DMS79 (cell line): ENCODE measurements around the gene MRPL2.
"Not testable (repeated sequence)": the region's sequence is repeated elsewhere in the genome, so short reads cannot be mapped to it uniquely, and the experiment has no call there.

Source experiments
- DNase-seq: peaks from one replicate; lab custom pipeline; 2025; lab: John Stamatoyannopoulos, UW

MRPL2 gene

DNA sequence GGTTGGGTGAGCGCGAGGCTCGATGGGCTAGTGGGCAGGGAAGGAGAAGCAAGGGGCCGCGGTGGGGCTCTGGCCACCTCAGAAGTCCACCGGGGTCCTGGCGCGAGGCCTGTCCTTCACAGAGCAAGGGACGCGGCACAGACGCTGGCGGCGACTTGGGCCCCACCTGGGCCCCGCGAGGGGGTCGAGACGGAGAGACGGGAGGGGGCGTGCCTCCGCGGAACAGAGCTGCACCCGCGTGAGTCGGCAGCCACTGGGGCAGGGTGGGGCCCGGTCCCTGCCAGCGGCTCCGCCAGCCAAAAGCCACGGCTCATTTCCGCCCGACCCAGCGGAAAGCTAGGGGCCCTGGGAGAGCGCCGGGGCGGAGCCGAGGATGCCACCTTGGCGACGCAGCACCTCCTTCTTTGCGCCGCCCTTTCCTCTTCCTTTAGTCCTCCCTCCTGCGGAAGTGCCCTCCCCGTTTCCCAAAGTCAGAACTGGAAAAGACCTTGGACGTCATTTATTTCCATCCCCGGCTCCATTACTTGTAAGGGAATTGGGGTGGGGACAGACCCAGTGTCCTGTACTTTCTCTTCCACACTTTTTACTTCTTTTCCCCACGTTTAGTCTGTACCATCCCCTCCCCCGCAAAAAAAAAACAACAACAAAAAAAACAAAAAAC is 5.6 kb downstream of the MRPL2 start, which contains the start of gene CUL7:
TSS of gene CUL7 (minus strand) at position 307 of the 661 bp plus-strand sequence. CDS start 1,063 bp downstream, outside the sequence.
- peak; percentile 94 for DNase-seq

DNA sequence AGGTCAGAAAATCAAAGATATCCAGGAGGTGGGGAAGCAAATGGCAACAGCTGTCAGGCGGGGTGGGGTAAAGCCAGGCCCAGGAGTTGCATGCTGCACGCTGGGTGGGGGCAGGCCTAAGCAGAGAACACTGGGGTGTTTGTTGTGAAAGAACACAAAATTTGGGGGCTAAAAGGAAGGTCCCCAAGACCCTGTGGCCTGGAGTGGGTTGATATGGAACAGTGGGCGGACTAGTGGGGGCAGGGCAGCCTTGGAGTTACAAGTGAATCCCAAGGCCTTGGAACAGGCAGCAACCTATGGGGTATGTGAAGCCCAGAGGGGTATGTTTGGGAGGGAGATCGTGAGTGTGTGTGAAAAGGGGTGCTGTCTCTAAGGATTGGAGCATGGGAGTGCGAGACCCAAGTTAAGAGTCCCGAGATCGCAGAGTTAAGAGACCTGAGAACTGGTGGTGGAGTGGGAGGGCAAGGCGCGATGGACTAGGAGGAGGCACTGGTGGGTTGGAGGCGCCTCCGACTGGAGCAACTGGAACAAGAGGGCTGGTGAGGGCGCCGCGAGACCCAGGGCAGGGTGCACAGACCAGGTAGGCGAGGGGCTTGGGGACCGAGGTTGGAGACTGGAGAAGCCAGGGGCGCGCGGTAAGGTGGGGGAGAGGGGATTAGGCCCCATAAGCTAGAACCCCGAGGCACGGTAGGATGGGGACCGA is 6.2 kb downstream of the MRPL2 start:
- DNase-seq: no peak

DNA sequence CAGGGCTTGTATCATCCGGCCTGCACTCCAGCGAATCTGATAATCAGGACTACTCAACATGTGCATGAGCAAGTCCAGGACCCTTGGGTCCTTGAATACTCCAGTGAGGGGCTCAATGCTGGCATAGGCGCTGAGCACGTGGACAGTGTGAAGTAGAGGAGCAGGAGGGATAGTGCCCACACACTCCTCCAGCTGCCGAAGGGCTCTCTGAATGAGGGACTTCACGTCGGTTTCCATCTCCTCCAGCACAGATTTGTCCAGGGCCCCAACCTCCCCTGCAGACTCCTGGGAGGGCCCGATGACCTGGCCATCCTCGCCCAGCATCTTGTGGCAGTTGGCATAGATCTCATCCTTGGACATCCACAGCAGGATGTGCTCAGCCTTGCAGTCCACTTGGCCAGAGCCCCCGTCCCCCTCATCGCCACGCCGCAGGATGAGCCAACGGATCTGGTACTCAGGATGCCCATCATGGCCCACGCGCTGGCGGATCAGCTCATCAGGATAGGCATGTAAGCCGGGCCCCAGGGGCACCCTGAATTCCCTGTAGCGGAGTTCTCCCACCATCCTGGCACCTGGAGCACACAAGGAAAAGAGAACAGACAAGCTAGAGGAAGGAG is 6.9 kb downstream of the MRPL2 start:
- DNase-seq: no peak

DNA sequence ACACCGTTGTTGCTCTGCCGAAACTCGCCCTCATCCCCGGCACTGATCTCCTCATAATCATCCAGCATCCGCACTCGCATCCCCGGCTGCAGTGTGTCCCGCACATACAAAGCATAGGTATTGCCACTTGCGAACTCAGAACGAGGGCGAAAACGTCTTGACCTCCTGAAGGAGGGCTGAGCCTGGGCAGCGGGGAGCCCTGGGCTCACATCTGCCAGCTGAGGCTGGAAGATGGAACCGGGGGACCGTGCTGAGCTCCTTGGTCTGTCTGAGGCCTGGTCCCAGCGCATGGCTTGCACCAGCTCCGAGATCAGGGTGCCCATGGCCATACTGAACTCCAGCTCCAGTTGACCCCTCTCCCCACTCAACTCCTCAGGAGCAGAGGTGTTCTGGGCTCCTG is 8.3 kb downstream of the MRPL2 start:
- DNase-seq: no peak

DNA sequence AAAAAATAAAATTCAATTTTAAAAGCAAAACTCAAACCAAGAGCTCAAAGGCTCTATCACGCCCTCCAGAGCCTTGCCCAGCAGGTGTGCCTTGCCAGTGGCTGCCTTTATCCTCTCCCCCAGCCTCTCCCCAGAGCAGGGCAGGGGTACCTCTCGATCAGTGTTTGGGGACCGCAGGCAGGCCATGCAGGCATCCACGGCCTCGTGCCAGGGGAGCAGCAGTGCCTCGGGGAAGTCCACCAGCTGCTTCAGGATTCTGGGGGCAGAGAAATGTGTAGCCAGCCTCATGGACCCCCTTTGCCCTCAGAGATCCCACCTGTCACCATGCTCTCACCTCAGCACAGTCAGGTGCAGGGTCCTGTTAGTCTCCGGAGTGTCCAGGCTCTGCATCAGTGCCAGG is 11.2 kb downstream of the MRPL2 start:
- no peak for DNase-seq

DNA sequence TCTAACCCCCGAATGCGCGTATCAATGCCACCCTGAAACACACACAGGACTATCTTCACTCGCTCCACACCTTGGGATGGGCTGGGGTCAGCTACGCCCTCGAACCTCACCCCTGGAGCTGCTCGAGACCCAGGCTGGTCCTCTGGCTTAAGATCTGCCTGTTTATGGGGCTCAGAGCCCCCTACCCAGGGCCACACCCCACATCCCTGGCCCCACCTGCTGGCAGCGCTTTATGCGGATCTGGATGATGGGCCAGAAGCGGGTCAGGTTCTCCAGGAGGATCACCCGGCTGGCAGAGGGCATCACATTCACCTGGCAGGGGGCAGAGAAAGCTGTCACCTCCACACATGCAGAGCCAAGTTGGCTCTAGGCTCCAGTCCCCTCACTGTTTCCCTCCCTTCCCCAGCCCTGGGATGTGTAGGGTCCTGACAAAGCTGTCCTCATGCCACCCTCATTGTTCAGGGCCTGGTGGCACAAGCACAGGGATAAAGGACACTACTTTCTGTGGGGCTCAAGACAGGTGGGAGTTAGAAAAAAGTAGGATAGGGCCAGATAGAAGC is 13.8 kb downstream of the MRPL2 start:
- no peak for DNase-seq

DNA sequence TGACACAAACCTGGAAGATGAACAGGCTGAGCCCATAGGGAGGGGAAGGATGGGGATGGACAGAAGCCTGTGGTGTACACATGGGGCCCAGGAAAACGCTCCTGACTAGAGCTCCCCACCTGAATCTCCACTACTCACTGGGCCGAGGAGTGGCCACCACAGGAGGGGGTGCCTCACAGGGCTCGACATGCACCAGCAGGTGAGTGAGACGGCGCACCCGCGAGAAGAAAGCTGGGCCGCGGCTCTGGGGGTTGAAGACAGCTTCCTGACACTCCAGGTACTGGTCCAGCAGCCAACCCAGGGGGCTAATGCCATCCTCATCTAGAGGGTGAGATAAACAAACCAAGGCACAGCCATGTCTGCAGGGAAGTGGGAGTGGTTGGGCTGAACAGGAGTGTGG is 15.9 kb downstream of the MRPL2 start:
- no peak for DNase-seq

DNA sequence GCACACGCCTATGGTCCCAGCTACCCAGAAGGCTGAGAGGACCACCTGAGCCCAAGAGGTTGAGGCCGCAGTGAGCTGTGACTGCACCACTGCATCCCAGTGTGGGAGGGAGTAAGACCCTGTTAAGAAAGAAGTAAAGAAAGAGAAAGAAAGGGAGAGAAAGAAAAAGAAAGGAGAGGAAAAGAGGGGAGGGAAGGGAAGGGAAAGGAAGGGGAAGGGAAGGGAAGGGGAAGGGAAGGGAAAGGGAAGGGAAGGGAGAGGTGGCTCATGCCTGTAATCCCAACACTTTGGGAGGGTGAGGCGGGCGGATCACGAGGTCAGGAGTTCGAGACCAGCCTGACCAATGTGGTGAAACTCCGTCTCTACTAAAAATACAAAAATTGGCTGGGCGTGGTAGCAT is 17.8 kb downstream of the MRPL2 start:
- not testable (repeated sequence) for DNase-seq

DNA sequence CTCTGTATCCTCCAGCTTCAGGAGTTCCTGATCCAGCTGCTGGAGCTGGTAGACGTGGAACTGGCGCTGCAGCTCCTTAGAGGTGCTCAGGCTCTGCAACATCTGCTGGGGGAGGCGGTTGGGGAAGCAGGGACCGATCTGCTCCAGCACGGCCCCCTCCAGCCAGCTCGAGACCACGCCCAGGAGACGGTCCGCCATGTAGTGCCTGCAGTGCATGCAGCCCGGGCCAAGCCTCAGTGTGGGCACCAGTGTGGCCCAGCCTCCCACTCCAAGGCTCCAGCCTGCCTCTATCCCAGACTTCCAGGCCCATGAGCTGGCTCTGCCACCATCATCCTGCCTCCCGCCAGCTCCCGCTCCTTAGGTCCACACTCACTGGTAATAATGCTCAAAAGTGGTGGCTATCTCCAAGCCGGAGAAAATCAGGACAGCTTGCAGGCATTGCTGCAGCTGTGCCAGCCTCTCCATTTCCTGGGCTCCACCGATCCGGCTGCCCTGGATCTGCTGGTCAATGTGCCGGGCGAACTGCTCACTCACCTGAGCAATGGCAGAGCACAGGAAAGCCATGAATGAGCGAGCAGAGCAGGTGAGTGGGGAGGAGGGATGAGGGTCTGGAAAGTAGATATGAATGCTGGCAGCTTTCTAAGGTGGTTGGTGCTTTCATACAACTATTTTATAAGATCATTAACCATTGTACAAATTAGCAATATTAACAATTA is 18.5 kb downstream of the MRPL2 start:
- DNase-seq: no peak

DNA sequence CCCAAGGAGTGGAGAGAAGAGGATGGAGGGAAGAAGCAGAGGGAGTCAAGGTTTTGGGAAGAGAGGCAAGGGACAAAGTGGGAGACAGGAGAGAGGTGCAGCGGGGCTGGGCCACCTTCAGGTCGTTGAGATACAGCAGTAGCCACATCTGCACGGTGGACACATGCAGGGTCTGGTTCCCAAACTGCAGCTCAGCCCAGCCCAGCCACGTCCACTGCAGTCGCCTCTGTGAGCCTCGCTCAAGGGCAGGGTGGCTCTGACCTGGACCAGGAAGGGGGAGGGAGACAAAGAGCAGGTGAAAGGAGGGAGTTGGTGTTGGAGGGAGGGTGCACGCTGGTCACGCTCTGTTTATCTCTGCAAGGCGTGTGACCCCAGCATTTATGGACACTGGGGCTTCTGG is 20.5 kb downstream of the MRPL2 start:
- no peak for DNase-seq

DNA sequence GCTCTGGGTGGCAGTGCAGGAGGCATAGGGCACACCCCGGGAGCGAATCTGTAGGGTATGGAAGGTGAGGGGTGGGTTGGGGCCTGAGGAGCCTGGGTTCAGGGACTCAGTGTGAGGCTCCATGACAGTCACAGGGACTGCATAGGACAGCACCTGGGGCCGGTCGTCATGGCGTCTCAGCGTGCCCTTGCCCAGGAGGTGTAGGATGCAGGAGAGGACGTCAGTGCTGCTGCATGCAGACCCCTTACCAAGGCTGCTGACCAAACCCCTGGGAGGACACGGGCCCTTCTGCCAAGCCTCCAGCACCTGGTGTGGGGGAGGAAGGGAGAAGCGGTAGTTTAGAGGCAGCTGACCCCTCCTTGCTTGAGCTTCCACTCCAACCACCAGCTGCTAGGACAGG is 21.5 kb downstream of the MRPL2 start:
- DNase-seq: no peak

DNA sequence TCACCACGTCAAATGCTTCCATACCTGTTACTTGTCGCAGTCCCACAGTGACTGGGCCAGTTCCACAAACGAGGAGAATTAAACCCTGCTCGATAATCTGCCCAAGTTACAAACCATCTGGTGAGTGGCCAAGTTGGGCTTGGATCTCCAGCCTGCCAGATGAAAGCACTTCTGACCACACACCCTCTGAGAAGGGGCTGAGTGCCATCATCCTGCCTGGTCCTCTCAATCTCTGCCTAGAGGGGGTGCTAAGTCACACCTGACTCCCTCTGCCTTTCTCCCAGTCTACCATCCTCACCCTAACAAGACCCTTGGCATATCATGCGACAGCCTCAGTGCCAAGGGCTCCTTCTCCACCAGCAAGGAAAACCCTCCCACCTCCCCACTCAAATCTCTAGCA is 22.0 kb downstream of the MRPL2 start:
- DNase-seq: no peak

DNA sequence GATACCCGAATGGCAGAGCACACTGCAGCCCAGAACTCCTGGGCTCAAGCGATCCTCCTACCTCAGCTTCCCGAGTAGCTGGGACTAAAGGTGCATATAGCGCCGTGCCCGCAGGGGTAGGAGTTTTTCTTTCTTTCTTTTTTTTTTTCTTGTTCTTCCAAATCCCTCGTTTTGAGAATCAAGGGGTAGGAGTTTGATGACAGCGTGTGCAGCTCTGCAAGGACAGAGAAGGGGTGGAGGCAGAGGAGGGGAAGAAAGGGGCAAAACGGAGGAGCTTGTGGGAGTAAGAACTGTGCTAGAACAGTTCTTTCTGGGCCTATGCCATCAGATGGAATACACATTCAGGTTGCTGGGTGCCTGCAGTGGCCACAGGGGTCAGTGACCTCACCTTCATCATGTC is 22.5 kb downstream of the MRPL2 start:
- no peak for DNase-seq

DNA sequence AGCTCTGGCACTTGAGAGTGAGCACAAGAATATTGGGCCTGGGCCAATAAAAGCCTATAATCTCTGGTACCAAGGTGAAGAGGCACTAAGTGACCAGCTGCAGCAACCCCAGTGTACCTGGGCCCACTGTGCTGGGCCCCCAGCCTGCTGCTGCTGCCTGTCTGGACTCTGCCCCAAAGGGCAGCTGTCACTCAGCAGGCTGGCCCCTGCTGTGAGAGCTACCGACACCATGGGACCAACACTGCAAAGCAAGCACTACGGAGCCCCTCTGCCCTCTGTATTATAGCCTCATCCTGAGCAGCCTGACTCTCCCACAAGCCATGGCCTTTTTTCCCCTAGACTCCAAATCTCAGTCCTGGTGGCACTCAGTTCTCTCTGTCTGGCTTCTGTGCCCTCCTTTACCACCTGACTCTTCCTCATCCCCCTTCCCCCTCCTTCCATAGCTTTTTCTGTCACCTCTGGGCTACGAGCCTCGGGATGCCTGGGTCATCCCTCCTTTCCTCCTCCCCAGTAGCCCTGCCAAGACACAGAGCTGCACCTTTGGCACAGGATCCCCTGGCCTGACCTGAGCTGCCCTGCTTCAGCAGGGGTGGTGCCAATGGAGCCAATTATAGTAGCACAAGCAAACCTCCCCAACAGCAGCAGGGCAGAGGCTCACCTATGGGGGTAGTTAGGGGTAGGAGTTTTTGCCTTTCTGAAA is 23.6 kb downstream of the MRPL2 start:
- DNase-seq: no peak

DNA sequence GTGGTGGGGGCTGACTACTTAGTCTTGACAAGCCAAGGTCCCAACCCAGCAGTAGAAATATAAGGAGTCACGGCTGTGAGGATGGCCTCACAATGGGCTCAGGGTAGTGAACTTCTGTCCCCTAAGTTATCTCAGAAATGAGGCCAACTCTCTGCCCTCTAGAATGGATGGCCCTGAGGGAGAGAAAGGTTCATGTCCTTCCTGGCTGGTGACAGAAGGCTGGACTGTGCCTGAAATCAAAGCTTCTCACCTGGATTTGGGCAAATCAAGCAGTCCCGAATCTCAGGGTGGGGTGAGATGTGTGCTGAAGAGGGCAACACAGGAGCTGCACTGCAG is 25.1 kb downstream of the MRPL2 start:
- DNase-seq: no peak

DNA sequence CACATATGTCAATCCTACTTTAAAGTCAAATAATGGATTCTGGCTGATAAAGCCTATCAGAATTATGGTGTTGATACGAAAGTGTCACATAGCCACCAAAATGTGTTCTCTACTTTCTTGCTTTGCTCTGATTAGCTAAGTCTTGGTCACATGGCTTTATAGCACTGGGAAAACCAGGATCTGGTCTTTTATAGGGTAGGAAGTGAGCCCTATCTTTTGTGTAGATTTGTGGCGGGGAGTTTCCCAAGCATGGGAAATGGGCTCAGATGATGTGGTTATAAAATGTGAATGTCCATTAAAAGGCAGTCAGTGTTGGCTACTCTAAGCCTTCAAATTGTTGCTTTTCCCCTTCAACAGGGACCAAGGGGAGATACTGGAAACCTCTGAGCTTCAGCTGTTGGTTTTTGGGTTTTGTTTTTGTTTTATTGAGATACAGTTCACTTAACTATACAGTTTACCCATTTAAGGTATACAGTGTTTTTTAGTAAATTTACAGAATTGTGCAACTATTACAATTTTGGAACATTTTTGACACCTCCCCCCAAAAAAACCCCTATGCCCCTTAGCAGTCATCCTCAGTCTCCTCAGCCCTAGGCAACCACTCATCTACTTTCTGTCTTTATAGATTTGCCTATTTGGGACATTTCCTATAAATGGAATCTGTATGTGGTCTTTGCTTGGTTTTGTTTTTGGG is 25.6 kb downstream of the MRPL2 start:
- no peak for DNase-seq

DNA sequence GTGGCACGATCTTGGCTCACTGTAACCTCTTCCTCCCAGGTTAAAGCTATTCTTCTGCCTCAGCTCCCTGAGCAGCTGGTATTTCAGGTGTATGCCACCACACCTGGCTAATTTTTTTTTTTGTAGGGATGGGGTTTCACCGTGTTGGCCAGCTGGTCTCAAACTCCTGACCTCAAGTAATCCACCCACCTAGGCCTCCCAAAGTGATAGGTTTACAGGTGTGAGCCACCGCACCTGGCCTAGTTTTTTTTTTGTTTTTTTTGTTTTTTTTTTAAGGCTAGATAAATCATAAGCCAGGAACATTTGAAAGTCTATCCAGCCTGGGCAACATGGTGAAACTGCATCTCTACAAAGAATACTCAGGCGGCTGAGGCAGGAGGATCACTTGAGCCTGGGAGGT is 26.9 kb downstream of the MRPL2 start:
- DNase-seq: no peak

DNA sequence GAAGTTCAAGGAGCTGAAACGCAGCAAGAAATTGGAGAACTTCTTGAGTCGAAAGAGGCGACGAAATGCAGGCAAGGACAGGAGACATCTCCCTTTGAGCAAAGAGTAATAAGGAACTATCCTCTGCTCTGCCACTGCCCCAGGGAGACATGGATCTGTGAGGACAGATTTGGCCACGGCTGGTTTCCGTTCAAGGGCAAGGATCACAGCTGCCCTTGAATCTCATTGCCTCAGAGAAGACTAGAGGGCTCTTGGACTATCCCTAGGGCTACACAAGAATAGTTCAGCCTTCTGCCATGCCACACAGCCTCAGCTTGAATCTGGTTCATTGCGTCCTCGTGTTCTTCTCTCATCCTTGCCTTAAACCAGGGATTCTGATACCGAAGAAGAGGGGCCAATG is 30.1 kb downstream of the MRPL2 start:
- no peak for DNase-seq

DNA sequence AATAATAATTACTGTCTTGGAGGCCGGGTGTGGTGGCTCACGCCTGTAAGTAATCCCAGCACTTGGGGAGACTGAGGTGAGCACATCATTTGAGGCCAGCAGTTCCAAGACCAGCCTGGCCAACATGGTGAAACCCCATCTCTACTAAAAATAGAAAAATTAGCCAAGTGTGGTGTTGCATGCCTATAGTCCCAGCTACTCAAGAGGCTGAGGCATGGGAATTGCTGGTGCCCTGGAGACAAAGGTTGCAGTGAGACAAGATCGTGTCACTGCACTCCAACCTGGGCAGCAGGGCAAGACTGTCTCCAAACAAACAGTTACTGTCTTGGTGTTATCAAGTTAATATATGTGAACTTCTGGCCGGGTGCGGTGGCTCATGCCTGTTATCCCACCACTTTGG is 32.9 kb downstream of the MRPL2 start:
- DNase-seq: no peak

DNA sequence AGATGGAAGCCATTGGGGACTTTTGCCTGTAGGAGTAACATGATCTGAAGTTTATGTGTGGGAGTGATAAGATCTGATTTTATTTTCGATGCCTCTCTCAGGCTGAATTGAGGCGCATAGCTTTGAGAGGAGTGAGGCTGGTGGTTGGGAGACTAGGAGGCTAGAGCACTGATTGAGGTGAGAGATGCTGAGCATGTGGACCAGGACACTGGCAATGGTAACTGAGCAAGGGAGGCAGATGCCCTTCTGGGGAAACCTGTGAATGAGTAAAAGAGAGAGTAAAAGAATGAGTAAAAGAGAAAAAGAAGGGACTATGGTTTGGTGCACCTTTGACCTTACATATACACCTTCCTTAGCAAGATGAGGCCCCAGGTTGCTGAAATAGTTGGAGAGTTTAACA is 34.8 kb downstream of the MRPL2 start:
- no peak for DNase-seq

DNA sequence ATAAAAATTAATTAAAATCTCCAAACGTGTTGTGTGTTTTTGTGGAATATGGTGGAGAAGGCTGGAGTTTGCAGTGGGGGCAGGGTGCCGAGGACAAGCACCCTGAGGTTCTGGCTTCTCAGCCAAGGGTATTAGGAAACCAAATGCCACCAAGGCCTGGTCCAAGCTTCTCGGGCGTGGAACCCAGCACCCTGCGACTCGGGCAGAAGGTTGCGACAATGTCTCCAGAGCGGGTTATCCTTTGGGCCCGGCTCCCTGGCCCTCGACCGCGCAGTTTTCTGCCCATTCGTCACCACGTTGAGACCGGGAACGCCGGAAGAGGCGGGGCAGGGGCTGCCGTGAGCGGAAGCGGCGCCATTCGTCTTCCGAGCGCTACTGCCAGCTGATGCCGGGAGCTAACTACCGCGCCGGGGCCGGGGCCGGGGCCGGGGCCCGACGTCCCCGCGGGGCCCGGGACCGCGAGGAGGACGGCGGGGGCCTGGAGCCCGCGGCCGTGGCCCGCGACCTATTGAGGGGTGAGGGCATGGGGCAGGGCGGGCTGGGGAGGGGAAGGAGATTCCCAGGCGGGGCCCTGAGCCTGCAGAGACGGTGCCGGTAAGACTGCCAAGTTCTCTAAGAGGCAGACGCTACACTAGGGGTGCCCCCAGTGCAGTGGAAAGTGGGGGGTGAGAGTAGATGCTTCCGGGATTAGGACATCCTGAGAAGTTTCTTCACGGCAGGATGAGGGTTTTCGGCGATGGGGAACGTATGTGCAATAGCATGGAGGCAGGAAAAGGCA is 37.8 kb downstream of the MRPL2 start, which contains the start of gene RRP36:
TSS of gene RRP36 (plus strand) at position 354 of the 778 bp plus-strand sequence. CDS start at position 386, 32 bp downstream.
- DNase-seq: peak; percentile 54
